HL-60 (cell line): ENCODE results near the gene CALHM1.

Experiments used
- DNase-seq, 2 experiments: peaks; one replicate each; pipeline ENCODE4 v3.0.0-alpha.2; 2010 to 2020; ENCODE audit warnings: low read depth in 1 of 2, low spot score in 1 of 2
- H3K27ac ChIP-seq: fragments of 250-450 bp; sonication (Bioruptor Pico); replicated peaks from 2 replicates; pipeline ENCODE4 v1.5.1; 2020; ENCODE audit warnings: mild to moderate bottlenecking, moderate library complexity
- H3K27me3 ChIP-seq: fragments of 250-450 bp; sonication (Bioruptor Pico); 2 replicates; pipeline ENCODE4 v1.5.1; 2021; ENCODE audit warnings: mild to moderate bottlenecking, moderate library complexity; ENCODE audit not compliant: insufficient read depth, poor library complexity, severe bottlenecking
- H3K4me3 ChIP-seq: replicated peaks from 2 replicates; pipeline ENCODE4 v1.5.1; 2011; ENCODE audit warnings: mild to moderate bottlenecking, control low read depth, low read length; ENCODE audit not compliant: insufficient read depth
- GABPA ChIP-seq: IDR thresholded peaks from 2 replicates; pipeline ENCODE4 v1.6.1; 2012; ENCODE audit warnings: low read depth
- POLR2AphosphoS5 ChIP-seq: IDR thresholded peaks from 2 replicates; pipeline ENCODE4 v1.6.1; 2012; ENCODE audit warnings: low read depth
- SPI1 ChIP-seq: IDR thresholded peaks from 2 replicates; pipeline ENCODE4 v1.6.1; 2012; ENCODE audit warnings: low read depth, mild to moderate bottlenecking, borderline replicate concordance
- TF ChIP-seq, protein P1 (sequence below): IDR thresholded peaks from 2 replicates; pipeline ENCODE4 v1.6.1; 2012; ENCODE audit warnings: low read depth; ENCODE audit not compliant: insufficient replicate concordance
- TF ChIP-seq, protein P2 (sequence below): IDR thresholded peaks from one replicate; pipeline ENCODE4 v1.5.1; 2011; ENCODE audit warnings: low read length, control low read depth, inconsistent platforms; ENCODE audit not compliant: insufficient read depth

The CALHM1 gene

DNA sequence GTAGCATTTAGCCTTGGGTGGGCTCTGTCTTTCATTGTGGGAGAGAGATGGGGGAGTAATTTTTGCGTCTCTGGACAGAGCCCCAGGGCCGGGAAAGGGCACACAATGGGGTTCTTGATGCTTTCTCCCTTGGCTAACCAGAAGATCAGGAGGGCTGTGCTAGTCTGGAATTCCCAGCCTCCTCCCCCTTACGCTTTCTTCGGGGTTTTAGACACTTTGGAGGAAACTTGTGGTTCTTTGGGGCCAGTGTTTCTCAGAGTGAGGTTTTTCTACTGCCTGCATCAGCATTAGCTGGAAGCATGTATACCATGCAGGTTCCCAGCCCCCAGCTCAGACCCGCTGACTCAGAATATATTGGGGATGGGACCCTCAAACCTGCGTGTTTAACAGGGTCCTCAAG, 41.8 kb upstream of the CALHM1 start:
- no peak overlapping the region for H3K27ac ChIP-seq
- peaks cover 15% of the 10 kb centered on the region for H3K27me3 ChIP-seq
- H3K4me3 ChIP-seq, result no peak overlapping the region
- no peak for TF ChIP-seq GABPA
- no peak for TF ChIP-seq POLR2AphosphoS5
- no peak for TF ChIP-seq SPI1
- TF ChIP-seq, protein P1, sequence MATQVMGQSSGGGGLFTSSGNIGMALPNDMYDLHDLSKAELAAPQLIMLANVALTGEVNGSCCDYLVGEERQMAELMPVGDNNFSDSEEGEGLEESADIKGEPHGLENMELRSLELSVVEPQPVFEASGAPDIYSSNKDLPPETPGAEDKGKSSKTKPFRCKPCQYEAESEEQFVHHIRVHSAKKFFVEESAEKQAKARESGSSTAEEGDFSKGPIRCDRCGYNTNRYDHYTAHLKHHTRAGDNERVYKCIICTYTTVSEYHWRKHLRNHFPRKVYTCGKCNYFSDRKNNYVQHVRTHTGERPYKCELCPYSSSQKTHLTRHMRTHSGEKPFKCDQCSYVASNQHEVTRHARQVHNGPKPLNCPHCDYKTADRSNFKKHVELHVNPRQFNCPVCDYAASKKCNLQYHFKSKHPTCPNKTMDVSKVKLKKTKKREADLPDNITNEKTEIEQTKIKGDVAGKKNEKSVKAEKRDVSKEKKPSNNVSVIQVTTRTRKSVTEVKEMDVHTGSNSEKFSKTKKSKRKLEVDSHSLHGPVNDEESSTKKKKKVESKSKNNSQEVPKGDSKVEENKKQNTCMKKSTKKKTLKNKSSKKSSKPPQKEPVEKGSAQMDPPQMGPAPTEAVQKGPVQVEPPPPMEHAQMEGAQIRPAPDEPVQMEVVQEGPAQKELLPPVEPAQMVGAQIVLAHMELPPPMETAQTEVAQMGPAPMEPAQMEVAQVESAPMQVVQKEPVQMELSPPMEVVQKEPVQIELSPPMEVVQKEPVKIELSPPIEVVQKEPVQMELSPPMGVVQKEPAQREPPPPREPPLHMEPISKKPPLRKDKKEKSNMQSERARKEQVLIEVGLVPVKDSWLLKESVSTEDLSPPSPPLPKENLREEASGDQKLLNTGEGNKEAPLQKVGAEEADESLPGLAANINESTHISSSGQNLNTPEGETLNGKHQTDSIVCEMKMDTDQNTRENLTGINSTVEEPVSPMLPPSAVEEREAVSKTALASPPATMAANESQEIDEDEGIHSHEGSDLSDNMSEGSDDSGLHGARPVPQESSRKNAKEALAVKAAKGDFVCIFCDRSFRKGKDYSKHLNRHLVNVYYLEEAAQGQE, result no peak
- TF ChIP-seq, protein P2, sequence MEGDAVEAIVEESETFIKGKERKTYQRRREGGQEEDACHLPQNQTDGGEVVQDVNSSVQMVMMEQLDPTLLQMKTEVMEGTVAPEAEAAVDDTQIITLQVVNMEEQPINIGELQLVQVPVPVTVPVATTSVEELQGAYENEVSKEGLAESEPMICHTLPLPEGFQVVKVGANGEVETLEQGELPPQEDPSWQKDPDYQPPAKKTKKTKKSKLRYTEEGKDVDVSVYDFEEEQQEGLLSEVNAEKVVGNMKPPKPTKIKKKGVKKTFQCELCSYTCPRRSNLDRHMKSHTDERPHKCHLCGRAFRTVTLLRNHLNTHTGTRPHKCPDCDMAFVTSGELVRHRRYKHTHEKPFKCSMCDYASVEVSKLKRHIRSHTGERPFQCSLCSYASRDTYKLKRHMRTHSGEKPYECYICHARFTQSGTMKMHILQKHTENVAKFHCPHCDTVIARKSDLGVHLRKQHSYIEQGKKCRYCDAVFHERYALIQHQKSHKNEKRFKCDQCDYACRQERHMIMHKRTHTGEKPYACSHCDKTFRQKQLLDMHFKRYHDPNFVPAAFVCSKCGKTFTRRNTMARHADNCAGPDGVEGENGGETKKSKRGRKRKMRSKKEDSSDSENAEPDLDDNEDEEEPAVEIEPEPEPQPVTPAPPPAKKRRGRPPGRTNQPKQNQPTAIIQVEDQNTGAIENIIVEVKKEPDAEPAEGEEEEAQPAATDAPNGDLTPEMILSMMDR, result no peak
- DNase-seq, result no peak

DNA sequence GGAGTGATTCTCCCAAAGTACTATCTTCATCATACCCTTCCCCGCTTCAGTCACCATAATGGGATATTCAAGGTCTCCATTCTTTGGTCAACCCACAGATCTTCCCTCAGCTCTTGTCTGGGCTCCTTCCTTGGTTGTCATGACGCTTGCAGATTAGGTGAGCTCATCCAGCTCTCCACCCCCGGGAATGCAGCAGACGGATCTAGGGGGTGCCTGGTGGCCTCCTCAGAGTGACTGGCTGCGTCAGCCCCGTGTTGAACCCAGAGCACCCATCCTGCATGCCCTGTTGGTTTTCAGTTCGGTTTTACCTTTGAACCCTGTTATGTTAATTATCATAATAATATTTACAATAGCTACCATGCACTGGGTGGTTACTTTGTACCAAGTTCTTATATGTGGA, 41.2 kb upstream of the CALHM1 start:
- Histone ChIP-seq H3K4me3 (no peak overlapping the region), H3K27me3 (peaks cover 21% of the 10 kb centered on the region), H3K27ac (no peak overlapping the region)
- DNase-seq, result no peak
- TF ChIP-seq SPI1 (no peak), POLR2AphosphoS5 (no peak), GABPA (no peak)
- TF ChIP-seq, protein P2, result no peak
- TF ChIP-seq, protein P1, result no peak

DNA sequence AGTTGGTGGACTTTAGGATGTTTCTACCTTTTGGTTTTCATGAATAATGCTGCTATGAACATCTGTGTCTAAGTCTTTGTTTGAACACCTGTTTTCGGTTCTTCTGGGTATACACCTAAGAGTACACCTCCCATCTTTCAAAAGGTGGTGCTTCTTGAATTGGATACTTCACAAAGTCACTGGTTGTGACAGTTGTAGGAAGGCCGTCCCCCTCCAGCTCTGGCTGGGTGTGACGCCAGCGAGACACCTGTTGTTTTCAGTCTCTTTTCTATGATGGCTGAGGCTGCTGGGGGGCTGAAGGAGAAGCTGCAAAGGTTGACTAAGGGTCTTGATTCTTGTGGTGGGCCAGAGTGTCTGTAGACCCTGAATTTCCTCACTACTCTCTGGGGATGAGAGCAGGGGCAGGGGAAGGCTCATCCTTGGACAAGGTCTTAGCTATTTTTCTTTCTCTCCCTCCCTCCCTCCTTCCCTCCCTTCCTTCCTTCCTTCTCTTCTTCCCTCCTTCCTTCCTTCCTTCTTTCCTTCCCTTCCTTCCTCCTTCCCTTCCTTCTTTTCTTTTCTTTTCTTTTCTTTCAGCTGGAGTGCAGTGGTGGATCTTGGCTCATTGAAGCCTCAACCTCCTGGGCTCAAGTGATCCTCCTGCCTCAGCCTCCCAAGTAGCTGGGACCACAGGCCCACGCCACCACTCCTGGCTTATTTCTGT, 40.4 kb upstream of the CALHM1 start:
- Histone ChIP-seq H3K27ac (no peak overlapping the region), H3K4me3 (no peak overlapping the region), H3K27me3 (peaks cover 29% of the 10 kb centered on the region)
- TF ChIP-seq POLR2AphosphoS5 (no peak), GABPA (no peak), SPI1 (no peak)
- TF ChIP-seq, protein P1, result no peak
- TF ChIP-seq, protein P2, result no peak
- DNase-seq, result no peak
